Thymus (tissue), 2 donors: ENCODE data around the gene UFSP1. TPM values are rescaled to one million over a fixed set of nuclear protein-coding genes. Genes with fewer than 3 reads are reported as not detected.

Source experiments
- polyA plus RNA-seq: library from polyadenylated mRNA; stranded (reverse); fragments of 200-250 nt; gene quantifications from one replicate; pipeline ENCODE4 v1.2.3, GENCODE V29; 2013
- total RNA-seq: library from RNA; stranded (reverse); fragments of 120-200 nt; gene quantifications from one replicate; pipeline ENCODE4 v1.2.4, GENCODE V29; 2013
- donor health status: healthy.

Gene UFSP1
- total and polyA plus RNA-seq, 2 donors = 2.7 to 3.6 TPM

Other genes starting within 250 kb of the UFSP1 start
- 0.80 TPM for gene TFR2, start 248.2 kb downstream of the UFSP1 start, total RNA-seq
- gene TFR2, start 248.2 kb downstream of the UFSP1 start, polyA plus RNA-seq = 1.0 TPM
- gene ACTL6B, start 233.3 kb downstream of the UFSP1 start, total RNA-seq = 0.05 TPM
- 0.18 TPM for gene ACTL6B, start 233.3 kb downstream of the UFSP1 start, polyA plus RNA-seq
- gene GNB2, start 216.0 kb downstream of the UFSP1 start, total RNA-seq = 45.8 TPM
- gene GNB2, start 216.0 kb downstream of the UFSP1 start, polyA plus RNA-seq = 130 TPM
- gene GIGYF1, start 195.5 kb downstream of the UFSP1 start, total RNA-seq = 13.8 TPM
- 60.1 TPM for gene GIGYF1, start 195.5 kb downstream of the UFSP1 start, polyA plus RNA-seq
- 35.4 TPM for gene POP7, start 183.6 kb downstream of the UFSP1 start, total RNA-seq
- 31.2 TPM for gene POP7, start 183.6 kb downstream of the UFSP1 start, polyA plus RNA-seq
- gene EPO, start 169.2 kb downstream of the UFSP1 start, total RNA-seq = 0.09 TPM
- gene EPO, start 169.2 kb downstream of the UFSP1 start, polyA plus RNA-seq = 1.0 TPM
- gene ZAN, start 156.1 kb downstream of the UFSP1 start, total RNA-seq = 0.19 TPM
- 0.02 TPM for gene ZAN, start 156.1 kb downstream of the UFSP1 start, polyA plus RNA-seq
- 7.3 TPM for gene EPHB4, start 62.2 kb downstream of the UFSP1 start, total RNA-seq
- 9.6 TPM for gene EPHB4, start 62.2 kb downstream of the UFSP1 start, polyA plus RNA-seq
- 7.5 TPM for gene SLC12A9, start 37.0 kb downstream of the UFSP1 start, total RNA-seq
- 48.0 TPM for gene SLC12A9, start 37.0 kb downstream of the UFSP1 start, polyA plus RNA-seq
- 22.2 TPM for gene TRIP6, start 22.3 kb downstream of the UFSP1 start, total RNA-seq
- 26.1 TPM for gene TRIP6, start 22.3 kb downstream of the UFSP1 start, polyA plus RNA-seq
- gene SRRT, start 14.6 kb downstream of the UFSP1 start, total RNA-seq = 74.2 TPM
- 120 TPM for gene SRRT, start 14.6 kb downstream of the UFSP1 start, polyA plus RNA-seq
- 6.9 TPM for gene ACHE, start 6.2 kb upstream of the UFSP1 start, total RNA-seq
- 7.9 TPM for gene ACHE, start 6.2 kb upstream of the UFSP1 start, polyA plus RNA-seq
- 1.4 TPM for gene MUC3A, start 59.8 kb upstream of the UFSP1 start, total RNA-seq
- gene MUC3A, start 59.8 kb upstream of the UFSP1 start, polyA plus RNA-seq = 2.3 TPM
- gene MUC12, start 79.8 kb upstream of the UFSP1 start, total RNA-seq = 0.57 TPM
- 1.4 TPM for gene MUC12, start 79.8 kb upstream of the UFSP1 start, polyA plus RNA-seq
- under 0.01 TPM for gene MUC17, start 130.4 kb upstream of the UFSP1 start, total RNA-seq
- gene MUC17, start 130.4 kb upstream of the UFSP1 start, polyA plus RNA-seq = under 0.01 TPM
- gene TRIM56, start 195.8 kb upstream of the UFSP1 start, total RNA-seq = 6.9 TPM
- 12.8 TPM for gene TRIM56, start 195.8 kb upstream of the UFSP1 start, polyA plus RNA-seq
- 2.1 TPM for gene SERPINE1, start 237.4 kb upstream of the UFSP1 start, total RNA-seq
- gene SERPINE1, start 237.4 kb upstream of the UFSP1 start, polyA plus RNA-seq = 7.3 TPM